GM13977 (cell line): ENCODE measurements around the gene ZBTB21.
A peak's percentile ranks its signal among the peaks of the same experiment; 100 is the strongest.

Experiments used
- DNase-seq: peaks from one replicate; pipeline ENCODE4 v3.0.0; 2012; ENCODE audit warnings: low spot score
- CTCF ChIP-seq: IDR thresholded peaks from 2 replicates; pipeline ENCODE4 v1.5.1; 2012; ENCODE audit warnings: mild to moderate bottlenecking, control low read depth; ENCODE audit not compliant: insufficient read depth; ENCODE audit errors: extremely low read depth, missing control alignments
- in situ Hi-C: fragments of 300-500 bp; cut with MboI; formaldehyde crosslinking; loops from one replicate; pipeline ENCODE4 v1.12.0; 2022; ENCODE audit warnings: low sequenced_read_pairs, low pct_unique_long_range_greater_than_20kb, mixed read lengths, inconsistent platforms; ENCODE audit not compliant: unreplicated experiment

Gene ZBTB21

GRCh38 chr21:42009831-42010506 is at the start of gene ZBTB21:
TSS of gene ZBTB21 (minus strand) at chr21:42010360. CDS start at chr21:41994095, 16,265 bp downstream.
- TF ChIP-seq CTCF, result no peak
- peak; percentile 97 for DNase-seq
- in situ Hi-C loops, result no loop called here

DNA sequence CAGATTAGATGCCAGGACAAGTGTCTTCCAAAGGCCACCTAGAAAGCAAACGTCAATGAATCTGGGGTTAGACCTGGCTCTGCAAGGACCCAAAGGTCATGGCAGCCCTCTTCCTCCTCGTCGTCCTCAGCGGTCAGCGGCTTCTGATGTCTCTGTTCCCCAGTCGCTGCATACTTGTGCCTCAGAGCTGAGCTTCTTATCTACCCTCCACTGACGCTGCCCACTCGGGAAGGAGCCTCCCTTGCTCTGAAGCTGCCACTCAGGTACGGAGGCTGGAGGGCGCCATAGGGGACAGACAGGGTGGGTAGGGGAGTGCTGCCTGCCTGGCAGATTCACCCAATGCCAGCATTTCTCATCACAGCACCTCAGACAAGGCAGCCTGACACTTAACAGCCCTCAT is 49.6 kb upstream of the ZBTB21 start:
- no peak for TF ChIP-seq CTCF
- no peak for DNase-seq
- in situ Hi-C loops, result no loop called here

DNA sequence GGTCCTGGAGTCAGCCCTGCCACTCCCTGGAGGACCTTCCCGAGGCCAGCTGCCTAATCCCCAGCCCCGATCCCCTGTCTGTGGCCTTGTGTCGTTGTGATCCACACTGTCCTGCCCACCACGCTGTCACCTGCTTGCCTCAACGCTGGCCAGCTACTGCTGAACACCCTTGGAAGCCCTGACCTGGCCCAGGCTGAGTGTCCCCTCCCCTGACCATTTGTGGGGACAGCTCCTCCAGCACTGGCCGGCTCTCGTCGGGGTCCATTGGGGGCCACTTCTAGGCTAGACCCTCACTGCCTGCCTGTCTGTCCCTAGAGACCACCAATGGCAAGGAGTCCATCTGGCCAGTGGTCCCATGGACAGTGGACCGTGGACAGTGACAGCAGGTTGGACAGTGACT is 49.0 kb upstream of the ZBTB21 start:
- TF ChIP-seq CTCF, result no peak
- in situ Hi-C loops, result no loop called here
- no peak for DNase-seq

DNA sequence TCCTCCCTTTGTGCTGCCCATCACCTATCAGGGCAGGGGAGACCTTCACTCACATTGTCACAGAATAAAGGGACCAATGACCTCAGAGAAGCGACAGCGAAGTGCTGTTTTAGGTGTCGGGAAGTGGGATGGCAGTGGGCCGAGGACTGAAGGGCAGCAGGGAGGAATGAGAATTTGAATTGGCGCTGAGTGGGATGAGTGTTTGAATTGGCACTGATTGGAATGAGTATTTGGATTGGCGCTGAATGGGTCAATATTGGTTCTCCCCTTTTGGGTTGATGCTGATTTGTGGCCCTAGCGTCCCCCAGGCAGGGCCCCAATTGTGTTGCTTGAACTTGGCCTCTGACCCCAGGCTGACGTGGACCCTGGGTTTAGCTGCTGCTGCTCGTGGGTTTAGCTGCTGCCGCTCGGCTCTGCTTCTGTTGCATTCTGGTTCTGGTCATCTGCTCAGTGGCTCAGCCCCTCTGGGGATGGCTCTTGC is 48.5 kb upstream of the ZBTB21 start:
- in situ Hi-C loops, result no loop called here
- no peak for DNase-seq
- TF ChIP-seq CTCF, result no peak

DNA sequence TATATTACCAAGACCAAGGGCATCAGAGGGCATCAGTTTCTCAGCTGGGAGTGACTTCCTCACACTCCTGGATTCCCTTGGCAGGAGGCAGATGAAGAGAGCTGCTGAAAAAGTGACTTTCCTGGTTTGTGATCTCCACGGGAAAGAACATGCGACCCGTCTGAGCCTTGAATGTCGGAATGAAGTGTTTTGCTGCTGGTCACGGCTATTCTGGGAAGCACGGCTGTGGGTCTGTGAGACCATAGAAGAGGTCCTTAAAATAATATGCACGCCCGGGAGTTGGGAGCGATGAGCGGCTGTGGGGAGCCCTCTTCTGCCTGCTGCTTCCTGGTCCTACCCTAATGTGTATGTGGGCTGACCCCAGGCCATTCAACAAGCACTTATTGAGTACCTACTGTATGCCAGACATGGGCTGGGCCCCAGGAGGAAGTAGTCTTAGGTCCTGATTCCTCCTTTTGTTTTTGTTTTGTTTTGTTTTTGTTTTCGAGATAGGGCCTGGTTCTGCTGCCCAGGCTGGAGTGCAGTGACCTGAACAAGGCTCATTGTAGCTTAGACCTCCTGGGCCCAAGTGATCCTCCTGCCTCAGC is 47.8 kb upstream of the ZBTB21 start:
- TF ChIP-seq CTCF, result no peak

GRCh38 chr21:42056996-42057689 is 47.0 kb upstream of the ZBTB21 start:
- in situ Hi-C loops, result no loop called here
- no peak for DNase-seq
- TF ChIP-seq CTCF, result no peak

More for the DNA sequence above, 47.8 kb upstream of the ZBTB21 start:
- in situ Hi-C loops, result no loop called here
- DNase-seq, result no peak
